Stimulated activated CD8-positive, alpha-beta memory T cell treated with anti-CD3 and anti-CD28 coated beads, Interleukin-7, amount 100 ng/mL, for 1 hour (primary cell): ENCODE results near the gene GNB2.

Experiments used
- DNase-seq, 2 donors: peaks; one replicate each; pipeline ENCODE4 v3.0.0-alpha.2; 2020; ENCODE audit warnings: low read depth in 2 of 2

GNB2 gene

DNA sequence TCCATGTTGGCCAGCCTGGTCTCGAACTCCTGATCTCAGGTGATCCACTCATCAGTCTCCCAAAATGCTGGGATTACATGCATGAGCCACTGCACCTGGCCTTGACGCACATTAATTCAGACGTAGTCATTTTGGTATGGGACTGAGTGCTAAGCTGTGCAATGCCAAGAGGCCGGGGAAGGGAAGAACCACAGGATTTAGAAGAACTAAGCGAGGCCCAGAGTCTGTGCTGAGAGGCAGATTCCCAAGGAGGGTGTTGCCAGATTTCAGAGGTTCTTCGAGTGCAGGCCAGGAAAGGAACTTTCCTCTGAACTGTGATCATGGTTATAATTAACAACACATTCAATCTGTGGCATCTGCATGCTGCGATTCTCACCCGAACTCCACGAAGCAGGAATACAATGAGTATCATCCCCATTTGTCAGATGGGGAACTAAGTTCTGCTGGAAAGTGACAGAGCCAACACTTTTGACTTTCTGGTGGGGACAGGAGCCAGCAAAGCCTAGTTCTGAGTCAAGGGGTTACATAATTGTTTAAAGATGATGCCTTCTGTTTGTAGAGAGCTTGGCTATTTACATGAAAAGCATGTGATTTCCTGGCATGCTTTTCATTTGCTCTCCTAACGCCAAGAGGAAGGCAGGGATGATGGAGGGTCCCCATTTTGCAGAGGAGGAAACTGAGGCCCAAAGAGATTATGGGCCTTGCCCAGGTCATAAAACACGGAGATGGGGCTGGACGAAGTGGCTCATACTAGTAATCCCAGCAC, 53.6 kb downstream of the GNB2 start:
- DNase-seq = no peak

DNA sequence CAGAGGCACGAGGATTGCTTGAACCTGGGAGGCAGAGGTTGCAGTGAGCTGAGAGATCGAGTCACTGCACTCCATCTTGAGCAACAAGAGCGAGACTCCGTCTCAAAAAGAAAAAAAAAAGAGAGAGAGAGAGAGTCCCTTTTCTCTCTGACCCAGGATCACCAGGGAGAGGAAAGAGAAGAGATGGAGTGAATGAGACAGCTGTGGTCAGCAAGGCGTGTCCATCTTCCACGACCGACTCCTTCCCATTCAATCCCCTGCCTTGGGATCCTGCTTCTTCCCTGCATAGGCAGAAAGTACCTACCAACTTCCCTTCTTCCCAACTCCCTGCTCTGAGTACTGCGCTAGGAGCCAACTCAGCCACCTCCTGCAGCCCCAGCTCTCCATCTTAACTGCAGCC, 54.7 kb downstream of the GNB2 start:
- no peak for DNase-seq
